ENCODE measurements around the gene RPA3. TPM values are rescaled to one million over a fixed set of nuclear protein-coding genes. Genes with fewer than 3 reads are reported as not detected.

Gene RPA3
- total and polyA plus RNA-seq, 9 of the 15 experiments (the other 6 are each of a cell fraction or from before 2014, with no cell fraction given), result 68.5 to 265 (median 125) TPM

GRCh38 chr7:7751243-7752092 lies 33.1 kb upstream of the RPA3 start:
- 17% methylated on average over 3 of the region's 3 CpGs for WGBS (ENCODE audit: insufficient coverage, low coverage, missing lambda C conversion rate)
- no peak overlapping the region for H3K4me2 ChIP-seq (ENCODE audit: insufficient read depth, low read length)
- no peak overlapping the region for H3K9ac ChIP-seq (ENCODE audit: insufficient read depth in 1 of 2, low read depth in 2 of 2, low read length in 2 of 2)
- ATAC-seq (no peak), DNase-seq (ENCODE audit: extremely low read depth in 1 of 4, low spot score in 3 of 4) (no peak), FAIRE-seq (peak; percentile 42)
- H3K4me1 ChIP-seq (replicated peaks in 1 of 2; ENCODE audit: control insufficient read depth in 2 of 2, insufficient read depth in 2 of 2, low read length in 2 of 2), result no peaks in the 10 kb centered on the region
- no peaks in the 10 kb centered on the region for H4K20me1 ChIP-seq (replicated peaks; ENCODE audit: control insufficient read depth, insufficient read depth, low read length)
- no peaks in the 10 kb centered on the region for H3K27me3 ChIP-seq (ENCODE audit: control insufficient read depth in 2 of 2, insufficient read depth in 2 of 2, low read length in 2 of 2)
- no peak overlapping the region for H3K27ac ChIP-seq (ENCODE audit: extremely low read depth, low read depth, low read length)
- H3K9me1 ChIP-seq (ENCODE audit: control insufficient read depth, insufficient read depth, low read length), result no peaks in the 10 kb centered on the region
- no peaks in the 10 kb centered on the region for H3K36me3 ChIP-seq (ENCODE audit: control insufficient read depth, insufficient read depth, low read length)
- POLR2A ChIA-PET, result interaction anchor here (1.0 kb wide), 1 partner anchor 55 kb away, joined by 3 read pairs; no protein-coding TSS in a partner anchor
- no peaks in the 10 kb centered on the region for H3K9me3 ChIP-seq (replicated peaks; ENCODE audit: control insufficient read depth, insufficient read depth, low read depth, low read length)
- H3K4me3 ChIP-seq, result no peak overlapping the region
- no TSS peak for BruUV-seq (replicated peaks)
- H3K79me2 ChIP-seq (ENCODE audit: control insufficient read depth, insufficient read depth, low read length), result no peaks in the 10 kb centered on the region
- intact Hi-C loops (cut with micrococcal nuclease), result no loop called here
- CTCF ChIA-PET (ENCODE audit: low intra/inter-chr PET ratio), result no interaction called here
- no peak overlapping the region for H2AFZ ChIP-seq (ENCODE audit: low read depth, low read length)
- in situ Hi-C loops (cut with MboI), result no loop called here
- no peak for TF ChIP-seq MCM5 (IDR thresholded peaks at IDR 0.05; ENCODE audit: low read depth)
- no peak for TF ChIP-seq NR4A1 (CRISPR knock-in tag; IDR thresholded peaks at IDR 0.05)
- no peak for TF ChIP-seq NR4A1 (tag; IDR thresholded peaks at IDR 0.05)
- no peak for TF ChIP-seq MLLT1 (IDR thresholded peaks at IDR 0.05)
- TF ChIP-seq GABPB1 (CRISPR knock-in tag; IDR thresholded peaks at IDR 0.05), result no peak
- TF ChIP-seq ZMIZ1 (IDR thresholded peaks at IDR 0.05; ENCODE audit: low read depth in 2 of 2, low read length in 2 of 2), result no peak
- TF ChIP-seq CTCFL (IDR thresholded peaks at IDR 0.05; ENCODE audit: borderline replicate concordance, insufficient read depth, low read depth, low read length, poor library complexity, severe bottlenecking), result no peak
- TF ChIP-seq TCF3 (CRISPR knock-in tag; IDR thresholded peaks at IDR 0.05), result no peak
- no peak for TF ChIP-seq E2F6 (IDR thresholded peaks at IDR 0.05; ENCODE audit: borderline replicate concordance in 1 of 2, extremely low read depth in 1 of 2, insufficient read depth in 1 of 2, insufficient read length in 1 of 2, low read depth in 1 of 2, low read length in 1 of 2, poor library complexity in 1 of 2, severe bottlenecking in 1 of 2)
- TF ChIP-seq USF2 (CRISPR knock-in tag; IDR thresholded peaks at IDR 0.05), result no peak
- TF ChIP-seq NFRKB (IDR thresholded peaks at IDR 0.05; ENCODE audit: low read depth), result no peak
